GM12878 (cell line): ENCODE results near the gene SCGB2B2. TPM values are rescaled to one million over a fixed set of nuclear protein-coding genes. Genes with fewer than 3 reads are reported as not detected.

Experiments
- ATAC-seq: fragments of 200-7000 bp; cut with Tn5 transposase; 3 replicates; pipeline ENCODE4 v1.9.1; 2020; ENCODE audit warnings: mild to moderate bottlenecking, moderate library complexity
- BruUV-seq: library from RNA; stranded (reverse); fragments of 400-500 nt; replicated peaks from 2 replicates; lab custom pipeline; 2021; lab: Mats Ljungman, UMichigan
- CTCF ChIA-PET: fragments of 300-600 bp; sonication (Branson Sonifier 250); formaldehyde crosslinking; extraction: SDS; loops from one replicate; lab custom pipeline; 2021; ENCODE audit warnings: inconsistent platforms; lab: Yijun Ruan, JAX
- POLR2A ChIA-PET: fragments of 350-600 bp; formaldehyde crosslinking; extraction: SDS; loops from one replicate; lab custom pipeline; 2021; ENCODE audit warnings: inconsistent platforms; lab: Charles Lee
- RAD21 ChIA-PET: fragments of 300-600 bp; sonication (Branson Sonifier 250); formaldehyde crosslinking; loops from one replicate; lab custom pipeline; 2023; ENCODE audit warnings: antibody characterized with exemption; ENCODE audit not compliant: unreplicated experiment; lab: Charles Lee
- SMC1A ChIA-PET: fragments of 300-600 bp; sonication (Branson Sonifier 250); formaldehyde crosslinking; loops from one replicate; lab custom pipeline; 2023; ENCODE audit not compliant: unreplicated experiment, uncharacterized antibody; lab: Charles Lee
- DNase-seq: peaks from one replicate; pipeline ENCODE4 v3.0.0-alpha.2; 2011; ENCODE audit warnings: low read depth, low spot score
- FAIRE-seq: peaks from 3 replicates; lab custom pipeline; 2011; peaks lifted over from hg19 to GRCh38; lab: Jason Lieb, UNC
- H2AFZ ChIP-seq: 2 replicates; pipeline ENCODE4 v1.6.0; 2011; ENCODE audit warnings: low read depth, low read length, control low read depth; ENCODE audit not compliant: control insufficient read depth
- H3K27ac ChIP-seq: 2 replicates; pipeline ENCODE4 v1.5.1; 2011; ENCODE audit warnings: control low read depth; ENCODE audit not compliant: control insufficient read depth, insufficient read depth
- H3K27me3 ChIP-seq, 2 experiments: replicated peaks in 1 of 2; 2 replicates each; pipeline versions ENCODE4 v1.6.0 to v1.6.1; 2011; ENCODE audit warnings: low read length in 1 of 2; ENCODE audit not compliant: control insufficient read depth in 2 of 2, insufficient read depth in 2 of 2
- H3K36me3 ChIP-seq, 2 experiments: 2 replicates each; pipeline ENCODE4 v1.5.1; 2011; ENCODE audit warnings: low read length in 1 of 2; ENCODE audit not compliant: control insufficient read depth in 2 of 2, insufficient read depth in 2 of 2
- H3K4me1 ChIP-seq: 2 replicates; pipeline ENCODE4 v1.6.1; 2011; ENCODE audit warnings: mild to moderate bottlenecking, low read length, moderate library complexity, mixed read lengths; ENCODE audit not compliant: control insufficient read depth, insufficient read depth
- H3K4me2 ChIP-seq: 2 replicates; pipeline ENCODE4 v1.6.0; 2011; ENCODE audit warnings: control low read depth; ENCODE audit not compliant: control insufficient read depth, insufficient read depth
- H3K4me3 ChIP-seq: fragments of 200-600 bp; sonication (generic); 2 replicates; pipeline ENCODE4 v1.5.1; 2016
- H3K79me2 ChIP-seq: 2 replicates; pipeline ENCODE4 v1.6.0; 2011; ENCODE audit warnings: low read length; ENCODE audit not compliant: control insufficient read depth, insufficient read depth
- H3K9ac ChIP-seq: 2 replicates; pipeline ENCODE4 v1.8.0; 2011; ENCODE audit warnings: low read length, control low read depth, mixed read lengths; ENCODE audit not compliant: control insufficient read depth, insufficient read depth
- H3K9me3 ChIP-seq: replicated peaks from 3 replicates; pipeline ENCODE4 v1.5.1; 2011; ENCODE audit warnings: mild to moderate bottlenecking, low read length; ENCODE audit not compliant: control insufficient read depth, insufficient read depth
- H4K20me1 ChIP-seq: 2 replicates; pipeline ENCODE4 v1.6.0; 2011; ENCODE audit not compliant: control insufficient read depth, insufficient read depth
- ASH2L ChIP-seq: fragments of 300-600, 200-600 bp; sonication (generic); IDR thresholded peaks from 2 replicates; pipeline ENCODE4 v1.6.1; 2017; ENCODE audit warnings: low read depth, mild to moderate bottlenecking, borderline replicate concordance
- CBX3 ChIP-seq: fragments of 200-600 bp; sonication (generic); IDR thresholded peaks from 2 replicates; pipeline ENCODE4 v1.6.1; 2016; ENCODE audit warnings: low read depth, borderline replicate concordance
- ESRRA ChIP-seq: IDR thresholded peaks from 2 replicates; pipeline ENCODE4 v1.6.1; 2012; ENCODE audit warnings: mild to moderate bottlenecking, low read length, improper control_type of control experiment
- ETV6 ChIP-seq, 2 experiments: fragments of 450-650 bp in 1 of 2; IDR thresholded peaks in 1 of 2; conservative IDR thresholded peaks in 1 of 2; 2 replicates each; pipeline ENCODE4 v1.6.1; 2014; ENCODE audit warnings: antibody characterized with exemption in 1 of 2, borderline replicate concordance in 1 of 2, low read depth in 1 of 2, mild to moderate bottlenecking in 1 of 2, moderate library complexity in 1 of 2
- JUND ChIP-seq: IDR thresholded peaks from 2 replicates; pipeline ENCODE4 v1.6.1; 2012; ENCODE audit warnings: low read depth, mild to moderate bottlenecking, low read length, improper control_type of control experiment, moderate library complexity
- LARP7 ChIP-seq: fragments of 450-650 bp; IDR thresholded peaks from 2 replicates; pipeline ENCODE4 v1.6.1; 2017; ENCODE audit warnings: mild to moderate bottlenecking
- MTA3 ChIP-seq: IDR thresholded peaks from 2 replicates; pipeline ENCODE4 v1.6.1; 2012; ENCODE audit warnings: low read length, inconsistent platforms, borderline replicate concordance
- MYB ChIP-seq: fragments of 150-350 bp; IDR thresholded peaks from 2 replicates; pipeline ENCODE4 v1.6.1; 2014; ENCODE audit warnings: mild to moderate bottlenecking, low read depth, low read length, borderline replicate concordance
- WGBS: methylation state at CpG from one replicate; pipeline ENCODE4 v1.1.6; 2016; ENCODE audit warnings: low lambda C conversion rate; ENCODE audit not compliant: insufficient replicate concordance, insufficient coverage; ENCODE audit errors: missing lambda C conversion rate; 5-methylcytosine and 5-hydroxymethylcytosine counted together
- in situ Hi-C: fragments of 300-500 bp; cut with MboI; formaldehyde crosslinking; loops from 9 replicates; pipeline ENCODE4 v1.14.3; 2018; ENCODE audit warnings: mixed read lengths
- intact Hi-C: fragments of 100-400 bp; cut with micrococcal nuclease; formaldehyde crosslinking; loops from one replicate; pipeline ENCODE4 v1.14.2; 2022; ENCODE audit not compliant: unreplicated experiment
- polyA plus RNA-seq, 11 experiments: library from polyadenylated mRNA; depleted of rRNA in 4 of 11; unstranded in 6 of 11; stranded (reverse) in 5 of 11; fragments of >200 nt; fragmentation: Nextera tagmentation in 4 of 11; fragmentation: Illumina TruSeq in 1 of 11; extraction: Ambion mirVana in 4 of 11; extraction: Trizol in 1 of 11; gene quantifications; 1 replicate in 1 of 11; 2 replicates in 10 of 11; pipeline versions ENCODE4 v1.2.1 to v1.2.3, GENCODE V29; 2011 to 2016; ENCODE audit warnings: inconsistent platforms in 2 of 11, missing spikeins in 2 of 11, low read depth in 1 of 11
- total RNA-seq, 4 experiments: library from RNA; depleted of rRNA in 3 of 4; stranded (reverse); fragments of >200 nt in 3 of 4; fragmentation: Illumina TruSeq in 1 of 4; extraction: Trizol in 1 of 4; gene quantifications; 2 replicates each; pipeline versions ENCODE4 v1.2.1 to v1.2.3, GENCODE V29; 2013 to 2021
- TF ChIP-seq, protein P1 (sequence below): fragments of 450-650 bp; conservative IDR thresholded peaks from 2 replicates; pipeline ENCODE4 v1.6.1; 2017; ENCODE audit warnings: mild to moderate bottlenecking, moderate library complexity
- TF ChIP-seq, protein P2 (sequence below): fragments of 450-650 bp; IDR thresholded peaks from 2 replicates; pipeline ENCODE4 v1.6.1; 2017; ENCODE audit warnings: borderline replicate concordance

Gene SCGB2B2
- total and polyA plus RNA-seq, 10 of the 15 experiments (the other 5 are each of a cell fraction or from before 2014, with no cell fraction given): 0.06 to 0.35 (median 0.21) TPM; not detected in 6

DNA sequence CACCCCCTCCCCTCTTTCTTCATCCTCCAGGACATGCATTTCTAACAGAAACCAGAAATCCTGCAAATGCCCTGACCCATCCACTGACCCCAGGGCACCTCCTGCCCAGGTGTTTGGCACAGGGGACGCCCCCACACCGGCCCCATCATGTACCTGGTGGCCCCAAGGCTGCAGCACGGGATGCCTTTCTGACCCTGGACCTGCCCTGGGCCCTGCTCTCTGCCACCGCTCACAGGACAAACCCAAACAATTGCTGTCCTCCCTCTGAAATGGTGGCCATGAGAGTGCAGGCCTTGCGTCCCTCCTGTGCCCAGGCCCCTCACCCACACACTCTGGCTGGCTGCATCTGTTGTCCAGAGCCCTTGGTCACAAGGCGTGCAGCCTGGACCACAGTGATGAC, 12.1 kb downstream of the SCGB2B2 start (continued):
- TF ChIP-seq ASH2L: no peak
- no peak for TF ChIP-seq ETV6 (conservative IDR thresholded peaks at IDR 0.05 in 1 of 2, IDR thresholded peaks at IDR 0.05 in 1 of 2; ENCODE audit: borderline replicate concordance in 1 of 2, low read depth in 1 of 2)

DNA sequence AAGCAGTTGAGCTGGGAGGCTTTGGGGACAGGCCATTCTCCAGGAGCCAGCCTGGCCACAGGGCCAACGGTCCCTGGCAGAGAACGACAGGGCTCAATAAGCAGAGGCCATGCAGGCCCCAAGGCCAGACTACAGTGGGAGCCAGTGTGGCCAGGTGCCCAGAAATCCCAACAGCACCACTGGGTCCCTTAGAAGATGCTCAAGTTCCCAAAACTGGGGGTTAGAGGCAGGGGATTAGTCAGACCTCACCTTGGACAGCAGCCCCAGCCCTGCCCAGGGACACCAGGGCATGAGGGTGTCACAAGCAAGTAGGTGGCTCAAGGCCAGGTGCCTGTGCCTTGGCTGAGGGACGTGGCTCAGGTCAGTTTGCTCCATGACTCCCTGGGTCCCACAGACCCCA, 12.8 kb downstream of the SCGB2B2 start:
- intact Hi-C loops (no loop called here), in situ Hi-C loops (no loop called here)
- ChIA-PET RAD21 (no interaction called here), CTCF (interaction anchor here (2.2 to 3.2 kb wide), 2 partner anchors 13 to 24 kb away, joined by 11 to 12 read pairs; partner anchors contain the start of genes SCGB2B2 and ZNF302), SMC1A (interaction anchor here (1.5 to 2.3 kb wide), 3 partner anchors 10 to 26 kb away, joined by 3 to 13 read pairs (median 4); no protein-coding TSS in a partner anchor), POLR2A (no interaction called here)
- H3K4me2 ChIP-seq: no peak overlapping the region
- no peak for FAIRE-seq
- no peak overlapping the region for H3K27ac ChIP-seq
- 14% methylated on average over 3 of the region's 3 CpGs for WGBS
- ATAC-seq: no peak
- H3K36me3 ChIP-seq: no peaks in the 10 kb centered on the region
- BruUV-seq: no TSS peak
- TF ChIP-seq, protein P1, sequence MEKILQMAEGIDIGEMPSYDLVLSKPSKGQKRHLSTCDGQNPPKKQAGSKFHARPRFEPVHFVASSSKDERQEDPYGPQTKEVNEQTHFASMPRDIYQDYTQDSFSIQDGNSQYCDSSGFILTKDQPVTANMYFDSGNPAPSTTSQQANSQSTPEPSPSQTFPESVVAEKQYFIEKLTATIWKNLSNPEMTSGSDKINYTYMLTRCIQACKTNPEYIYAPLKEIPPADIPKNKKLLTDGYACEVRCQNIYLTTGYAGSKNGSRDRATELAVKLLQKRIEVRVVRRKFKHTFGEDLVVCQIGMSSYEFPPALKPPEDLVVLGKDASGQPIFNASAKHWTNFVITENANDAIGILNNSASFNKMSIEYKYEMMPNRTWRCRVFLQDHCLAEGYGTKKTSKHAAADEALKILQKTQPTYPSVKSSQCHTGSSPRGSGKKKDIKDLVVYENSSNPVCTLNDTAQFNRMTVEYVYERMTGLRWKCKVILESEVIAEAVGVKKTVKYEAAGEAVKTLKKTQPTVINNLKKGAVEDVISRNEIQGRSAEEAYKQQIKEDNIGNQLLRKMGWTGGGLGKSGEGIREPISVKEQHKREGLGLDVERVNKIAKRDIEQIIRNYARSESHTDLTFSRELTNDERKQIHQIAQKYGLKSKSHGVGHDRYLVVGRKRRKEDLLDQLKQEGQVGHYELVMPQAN: no peak
- TF ChIP-seq LARP7 (no peak), MTA3 (no peak), ESRRA (no peak), MYB (no peak), JUND (no peak), ASH2L (no peak), CBX3 (no peak)
- TF ChIP-seq, protein P2, sequence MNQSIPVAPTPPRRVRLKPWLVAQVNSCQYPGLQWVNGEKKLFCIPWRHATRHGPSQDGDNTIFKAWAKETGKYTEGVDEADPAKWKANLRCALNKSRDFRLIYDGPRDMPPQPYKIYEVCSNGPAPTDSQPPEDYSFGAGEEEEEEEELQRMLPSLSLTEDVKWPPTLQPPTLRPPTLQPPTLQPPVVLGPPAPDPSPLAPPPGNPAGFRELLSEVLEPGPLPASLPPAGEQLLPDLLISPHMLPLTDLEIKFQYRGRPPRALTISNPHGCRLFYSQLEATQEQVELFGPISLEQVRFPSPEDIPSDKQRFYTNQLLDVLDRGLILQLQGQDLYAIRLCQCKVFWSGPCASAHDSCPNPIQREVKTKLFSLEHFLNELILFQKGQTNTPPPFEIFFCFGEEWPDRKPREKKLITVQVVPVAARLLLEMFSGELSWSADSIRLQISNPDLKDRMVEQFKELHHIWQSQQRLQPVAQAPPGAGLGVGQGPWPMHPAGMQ: no peak
- H4K20me1 ChIP-seq: no peaks in the 10 kb centered on the region
- no peak for DNase-seq
- H3K79me2 ChIP-seq: no peaks in the 10 kb centered on the region
- H2AFZ ChIP-seq: no peak overlapping the region
- no peaks in the 10 kb centered on the region; the same call in 2 of the 3 replicates for H3K9me3 ChIP-seq
- H3K9ac ChIP-seq: no peak overlapping the region
- H3K4me3 ChIP-seq: no peak overlapping the region
- no peaks in the 10 kb centered on the region for H3K27me3 ChIP-seq
- H3K4me1 ChIP-seq: no peaks in the 10 kb centered on the region
